GM23248 (cell line): ENCODE measurements around the gene GATD1. TPM values are rescaled to one million over a fixed set of nuclear protein-coding genes. Genes with fewer than 3 reads are reported as not detected.
"Not testable (repeated sequence)": the region's sequence is repeated elsewhere in the genome, so short reads cannot be mapped to it uniquely, and the experiment has no call there.

Experiments used
- DNase-seq: peaks from one replicate; pipeline ENCODE4 v3.0.0-alpha.2; 2015
- H2AFZ ChIP-seq: fragments of 200-600 bp; sonication (generic); 2 replicates; pipeline ENCODE4 v1.6.1; 2016; ENCODE audit warnings: antibody characterized with exemption
- H3F3A ChIP-seq: fragments of 200-600 bp; sonication (generic); 2 replicates; pipeline ENCODE4 v1.6.1; 2016; ENCODE audit warnings: mild to moderate bottlenecking, antibody characterized with exemption, mixed run types; ENCODE audit not compliant: insufficient read depth
- H3K27ac ChIP-seq: fragments of 200-600 bp; sonication (generic); 2 replicates; pipeline ENCODE4 v1.5.1; 2016; ENCODE audit warnings: mild to moderate bottlenecking
- H3K27me3 ChIP-seq: fragments of 200-600 bp; sonication (generic); replicated peaks from 2 replicates; pipeline ENCODE4 v1.6.1; 2016; ENCODE audit warnings: mild to moderate bottlenecking; ENCODE audit not compliant: insufficient read depth
- H3K36me3 ChIP-seq: fragments of 200-600 bp; sonication (generic); 2 replicates; pipeline ENCODE4 v1.6.1; 2016; ENCODE audit warnings: low read depth, mild to moderate bottlenecking
- H3K4me1 ChIP-seq: fragments of 200-600 bp; sonication (generic); 2 replicates; pipeline ENCODE4 v1.6.1; 2016; ENCODE audit warnings: mild to moderate bottlenecking; ENCODE audit not compliant: insufficient read depth
- H3K4me2 ChIP-seq: fragments of 200-600 bp; sonication (generic); one replicate; pipeline ENCODE4 v1.6.1; 2016; ENCODE audit warnings: mild to moderate bottlenecking; ENCODE audit not compliant: unreplicated experiment
- H3K4me3 ChIP-seq: fragments of 200-600 bp; sonication (generic); 2 replicates; pipeline ENCODE4 v1.5.1; 2016; ENCODE audit warnings: mild to moderate bottlenecking
- H3K79me2 ChIP-seq: fragments of 200-600 bp; sonication (generic); 2 replicates; pipeline ENCODE4 v1.6.1; 2016; ENCODE audit warnings: mild to moderate bottlenecking; ENCODE audit not compliant: insufficient read depth
- H3K9ac ChIP-seq: fragments of 200-600 bp; sonication (generic); 2 replicates; pipeline ENCODE4 v1.6.1; 2016; ENCODE audit warnings: mild to moderate bottlenecking
- H3K9me2 ChIP-seq: fragments of 200-600 bp; sonication (generic); 2 replicates; pipeline ENCODE4 v1.6.1; 2016; ENCODE audit warnings: mixed run types, mild to moderate bottlenecking, moderate library complexity; ENCODE audit not compliant: insufficient read depth
- H3K9me3 ChIP-seq: fragments of 200-600 bp; sonication (generic); one replicate; pipeline ENCODE4 v1.6.1; 2017; ENCODE audit warnings: low read depth
- H4K20me1 ChIP-seq: fragments of 200-600 bp; sonication (generic); 2 replicates; pipeline ENCODE4 v1.6.0; 2016; ENCODE audit not compliant: insufficient read depth
- EZH2 ChIP-seq: fragments of 200-600 bp; sonication (generic); IDR thresholded peaks from 2 replicates; pipeline ENCODE4 v1.6.1; 2018; ENCODE audit warnings: antibody characterized with exemption, mild to moderate bottlenecking; ENCODE audit not compliant: insufficient read depth, poor library complexity, severe bottlenecking
- EZH2phosphoT487 ChIP-seq: fragments of 200-600 bp; sonication (generic); IDR thresholded peaks from 2 replicates; pipeline ENCODE4 v1.6.1; 2018; ENCODE audit warnings: antibody characterized with exemption, moderate library complexity, mild to moderate bottlenecking, low read depth; ENCODE audit not compliant: insufficient read depth
- WGBS, 2 experiments: methylation state at CpG; one replicate each; pipeline ENCODE4 v1.1.6; 2015 to 2017; ENCODE audit warnings: low lambda C conversion rate in 2 of 2, low coverage in 1 of 2; ENCODE audit errors: missing lambda C conversion rate in 2 of 2; 5-methylcytosine and 5-hydroxymethylcytosine counted together
- in situ Hi-C: fragments of 300-500 bp; cut with MboI; formaldehyde crosslinking; loops from 2 replicates; pipeline ENCODE4 v1.15.0; 2020
- polyA plus RNA-seq: library from polyadenylated mRNA; unstranded; fragments of >200 nt; fragmentation: Nextera tagmentation; extraction: Ambion mirVana; gene quantifications from 2 replicates; pipeline ENCODE4 v1.2.1, GENCODE V29; 2016
- total RNA-seq: library from RNA; depleted of rRNA; stranded (reverse); fragments of >200 nt; shearing (Covaris generic); gene quantifications from 2 replicates; pipeline ENCODE4 v1.2.3, GENCODE V29; 2014

GATD1 gene
- total and polyA plus RNA-seq, 2 experiments from 2014 or later: 27.0 to 45.0 TPM

DNA sequence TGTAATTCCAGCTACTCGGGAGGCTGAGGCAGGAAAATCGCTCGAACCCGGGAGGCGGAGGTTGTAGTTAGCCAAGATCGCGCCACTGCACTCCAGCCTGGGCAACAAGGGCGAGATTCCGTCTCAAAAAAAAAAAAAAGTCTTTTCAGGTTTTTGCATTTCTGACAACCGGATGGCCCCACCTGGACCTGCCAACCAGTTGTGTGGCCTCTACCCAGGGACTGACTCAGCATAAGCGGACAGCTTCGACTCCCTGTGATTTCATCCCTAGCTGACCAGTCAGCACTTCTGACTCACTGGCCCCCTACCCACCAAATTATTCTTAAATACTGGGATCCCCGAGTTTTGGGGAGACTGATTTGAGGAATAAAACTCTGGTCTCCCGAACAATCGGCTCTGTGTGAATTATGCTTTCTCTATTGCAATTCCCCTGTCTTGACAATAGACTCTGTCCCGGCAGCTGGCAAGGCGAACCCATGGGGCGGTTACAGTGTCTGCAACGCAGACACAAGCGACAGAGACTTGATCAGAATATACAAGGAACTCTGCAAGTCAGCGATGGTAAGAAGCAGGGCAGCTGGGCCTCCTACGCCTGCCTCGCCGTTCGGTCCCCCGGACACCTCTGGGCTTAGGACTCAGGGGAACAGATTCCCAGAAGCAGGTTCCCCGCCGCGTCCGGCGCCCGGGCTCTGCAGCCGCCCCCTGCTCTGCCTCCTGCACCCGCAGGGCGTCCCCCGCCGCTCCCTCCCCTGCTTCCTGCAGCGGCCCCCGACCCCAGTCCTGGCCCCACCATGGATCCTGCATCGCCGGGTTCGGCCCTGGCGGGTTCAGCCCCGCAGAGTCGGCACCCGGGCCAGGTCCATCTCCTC is 30.8 kb downstream of the GATD1 start:
- H3K36me3 ChIP-seq: no peaks in the 10 kb centered on the region
- H3K4me3 ChIP-seq: peak overlapping the region; percentile 87
- 23% methylated on average over 31 to 45 of the region's 46 CpGs for WGBS, 2 experiments
- H2AFZ ChIP-seq: peak overlapping the region; percentile 85
- no peaks in the 10 kb centered on the region for H3K9me2 ChIP-seq
- H3K9ac ChIP-seq: peak overlapping the region; percentile 93
- peaks cover 9% of the 10 kb centered on the region; the same call in 1 of the 2 replicates for H3F3A ChIP-seq
- TF ChIP-seq EZH2: no peak
- TF ChIP-seq EZH2phosphoT487: no peak
- H3K9me3 ChIP-seq: no peaks in the 10 kb centered on the region
- H3K27ac ChIP-seq: no peak overlapping the region; the same call in 1 of the 2 replicates
- peak overlapping the region; percentile 63 for H3K4me2 ChIP-seq
- peak; percentile 52 for DNase-seq
- H3K79me2 ChIP-seq: peaks cover 42% of the 10 kb centered on the region
- no peaks in the 10 kb centered on the region for H4K20me1 ChIP-seq
- in situ Hi-C loops: no loop called here
- H3K27me3 ChIP-seq: no peaks in the 10 kb centered on the region
- H3K4me1 ChIP-seq: peaks cover 10% of the 10 kb centered on the region; the same call in 1 of the 2 replicates

DNA sequence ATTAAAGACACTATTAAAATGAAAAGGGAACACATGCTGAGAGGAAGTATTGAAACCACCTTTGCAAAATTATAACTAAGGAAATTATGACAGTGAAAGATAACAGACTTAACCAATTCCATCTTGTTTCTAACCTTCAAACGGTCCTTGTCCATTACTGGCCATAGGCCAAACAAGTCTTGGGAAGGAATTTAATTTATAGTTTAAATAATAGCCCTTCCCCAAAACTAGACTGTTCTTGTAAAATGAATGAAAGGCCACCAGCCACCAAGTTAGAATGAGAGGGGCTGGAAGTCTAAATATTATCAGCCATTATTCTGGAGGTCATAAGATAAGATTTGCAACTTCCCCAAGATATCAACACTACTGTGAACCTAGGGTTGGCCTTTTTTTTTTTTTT is 31.9 kb downstream of the GATD1 start:
- in situ Hi-C loops: no loop called here
- H3K4me3 ChIP-seq: no peak overlapping the region

DNA sequence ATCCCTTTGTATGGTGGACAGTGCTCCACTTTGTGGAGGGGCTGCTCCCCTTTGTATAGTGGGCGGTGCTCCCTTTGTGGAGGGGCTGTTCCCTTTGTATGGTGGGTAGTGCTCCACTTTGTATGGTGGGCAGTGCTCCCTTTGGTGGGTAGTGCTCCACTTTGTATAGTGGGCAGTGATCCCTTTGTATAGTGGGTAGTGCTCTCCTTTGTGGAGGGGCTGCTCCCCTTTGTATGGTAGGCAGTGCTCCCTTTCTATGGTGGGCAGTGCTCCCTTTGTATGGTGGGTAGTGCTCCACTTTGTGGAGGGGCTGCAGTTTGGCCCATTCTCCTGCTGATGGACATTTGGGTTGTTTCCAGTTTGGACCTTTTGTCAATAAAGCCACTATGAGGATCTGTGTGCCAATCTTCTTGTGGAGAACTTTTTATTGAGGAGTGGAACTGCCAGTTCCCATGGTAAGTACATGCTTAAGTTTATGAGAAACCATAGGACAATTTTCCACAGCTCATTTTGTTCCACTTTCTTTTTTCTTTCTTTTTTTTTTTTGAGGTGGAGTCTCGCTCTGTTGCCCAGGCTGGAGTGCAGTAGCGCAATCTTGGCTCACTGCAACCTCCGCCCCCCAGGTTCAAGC is 34.6 kb downstream of the GATD1 start:
- Histone ChIP-seq H3K36me3 (no peaks in the 10 kb centered on the region), H4K20me1 (no peaks in the 10 kb centered on the region), H3K4me2 (no peak overlapping the region), H3K4me3 (no peak overlapping the region), H3K9me3 (no peaks in the 10 kb centered on the region), H3K79me2 (peaks cover 4% of the 10 kb centered on the region), H3K9me2 (no peaks in the 10 kb centered on the region), H3F3A (no peaks in the 10 kb centered on the region), H3K27ac (no peak overlapping the region), H2AFZ (no peak overlapping the region), H3K4me1 (no peaks in the 10 kb centered on the region), H3K9ac (no peak overlapping the region), H3K27me3 (0 out of 2 replicates have a peak, but pooled peaks cover 4% of the 10 kb centered on the region)
- TF ChIP-seq EZH2phosphoT487: no peak
- no peak for TF ChIP-seq EZH2
- WGBS, 2 experiments: 86 to 92% methylated on average over 4 of the region's 4 CpGs
- in situ Hi-C loops: no loop called here
- no peak for DNase-seq

More for the DNA sequence above, 31.9 kb downstream of the GATD1 start:
- Histone ChIP-seq H3K36me3 (no peaks in the 10 kb centered on the region), H3K27me3 (no peaks in the 10 kb centered on the region), H3K79me2 (peaks cover 31% of the 10 kb centered on the region), H4K20me1 (no peaks in the 10 kb centered on the region), H3K4me2 (no peak overlapping the region), H3K4me1 (peaks cover 10% of the 10 kb centered on the region; the same call in 1 of the 2 replicates), H3K9ac (no peak overlapping the region), H3K9me2 (no peaks in the 10 kb centered on the region), H3K27ac (no peak overlapping the region), H3K9me3 (no peaks in the 10 kb centered on the region), H2AFZ (no peak overlapping the region), H3F3A (peaks cover 9% of the 10 kb centered on the region; the same call in 1 of the 2 replicates)
- DNase-seq: no peak
- TF ChIP-seq EZH2phosphoT487 (no peak), EZH2 (no peak)
- WGBS, 2 experiments: 48 to 62% methylated on average over 1 of the region's 1 CpG

DNA sequence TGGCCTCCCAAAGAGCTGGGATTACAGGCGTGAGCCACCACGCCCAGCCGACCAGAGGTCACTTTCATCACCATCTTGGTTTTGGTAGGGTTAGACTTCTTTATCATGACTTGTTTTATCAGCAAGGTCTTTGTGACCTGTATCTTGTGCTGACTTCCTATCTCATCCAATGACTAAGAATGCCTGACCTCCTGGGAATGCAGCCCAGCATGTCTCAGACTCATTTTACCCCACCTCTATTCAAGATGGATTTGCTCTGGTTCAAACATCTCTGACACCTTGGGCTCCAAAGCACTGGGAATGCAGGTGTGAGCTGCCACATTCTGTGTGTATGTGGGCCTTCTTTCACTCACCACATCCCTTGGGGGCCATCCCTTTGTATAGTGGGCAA is 35.1 kb downstream of the GATD1 start:
- Histone ChIP-seq H4K20me1 (no peaks in the 10 kb centered on the region), H2AFZ (no peak overlapping the region), H3K79me2 (no peaks in the 10 kb centered on the region), H3K27me3 (0 out of 2 replicates have a peak, but pooled peaks cover 4% of the 10 kb centered on the region), H3F3A (no peaks in the 10 kb centered on the region), H3K4me3 (no peak overlapping the region), H3K27ac (no peak overlapping the region), H3K9me2 (no peaks in the 10 kb centered on the region), H3K9ac (no peak overlapping the region), H3K4me2 (no peak overlapping the region), H3K9me3 (no peaks in the 10 kb centered on the region), H3K36me3 (no peaks in the 10 kb centered on the region), H3K4me1 (no peaks in the 10 kb centered on the region)
- DNase-seq: no peak
- in situ Hi-C loops: no loop called here
- WGBS, 2 experiments: 68 to 79% methylated on average over 3 of the region's 3 CpGs
- TF ChIP-seq EZH2 (no peak), EZH2phosphoT487 (no peak)

DNA sequence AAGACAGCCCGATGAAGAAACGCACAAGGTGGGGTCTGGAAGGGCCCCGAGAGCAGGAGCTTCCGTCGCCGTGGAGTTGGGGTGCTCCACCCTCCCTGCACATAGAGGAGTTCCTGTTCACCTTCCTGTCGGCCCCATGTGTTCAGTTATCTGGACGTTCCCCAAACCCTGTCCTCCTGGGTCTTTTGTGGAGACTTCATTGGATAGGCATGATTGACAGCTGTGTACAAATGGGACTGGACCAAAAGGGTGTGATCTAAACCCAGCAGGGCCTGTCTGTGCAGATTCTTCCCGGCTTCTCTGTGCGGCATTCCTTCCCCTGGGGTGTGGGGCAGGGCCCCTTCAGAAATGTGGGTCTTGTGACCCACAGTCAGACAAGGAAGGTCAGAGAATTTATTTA is 39.4 kb downstream of the GATD1 start:
- 62 to 70% methylated on average over 10 of the region's 10 CpGs for WGBS, 2 experiments
- in situ Hi-C loops: not testable (repeated sequence)

More for the DNA sequence above, 39.4 kb downstream of the GATD1 start:
- not testable (repeated sequence) for H3K9me3 ChIP-seq, H2AFZ ChIP-seq, H3K9me2 ChIP-seq, H3K4me1 ChIP-seq, H3K4me3 ChIP-seq, H3K79me2 ChIP-seq, H3K27ac ChIP-seq, H3K36me3 ChIP-seq, H3K4me2 ChIP-seq, DNase-seq, H3K27me3 ChIP-seq, H3K9ac ChIP-seq, H3F3A ChIP-seq, H4K20me1 ChIP-seq
